ENCODE results near the gene SLC29A3. TPM values are rescaled to one million over a fixed set of nuclear protein-coding genes. Genes with fewer than 3 reads are reported as not detected.

SLC29A3 gene
- polyA plus RNA-seq, 1 donor (not counting 4 experiments of a cell fraction or from before 2014, with no cell fraction given): 0.52 TPM

- Histone ChIP-seq H3K27me3 (ENCODE audit: control insufficient read depth, extremely low read depth, insufficient read depth, low read length) (no peaks in the 10 kb centered on the region), H3K27ac (ENCODE audit: control insufficient read depth, insufficient read depth, low read length) (no peak overlapping the region), H3K4me2 (ENCODE audit: control insufficient read depth, extremely low read depth, insufficient read depth, low read depth, low read length) (no peak overlapping the region), H3K36me3 (ENCODE audit: control insufficient read depth in 2 of 2, extremely low read depth in 1 of 2, insufficient read depth in 2 of 2, low read length in 2 of 2) (no peaks in the 10 kb centered on the region), H3K9me3 (ENCODE audit: control insufficient read depth, low read depth, low read length) (no peaks in the 10 kb centered on the region), H3K79me2 (ENCODE audit: control insufficient read depth, insufficient read depth, low read length) (no peaks in the 10 kb centered on the region), H3K4me3 (ENCODE audit: control insufficient read depth in 2 of 3, extremely low read depth in 1 of 3, insufficient read depth in 2 of 3, low read depth in 1 of 3, low read length in 3 of 3) (no peak overlapping the region), H2AFZ (ENCODE audit: control insufficient read depth, low read length) (no peak overlapping the region), H3K9me1 (ENCODE audit: control insufficient read depth, extremely low read depth, insufficient read depth, low read length) (no peaks in the 10 kb centered on the region), H3K9ac (ENCODE audit: control insufficient read depth, extremely low read depth, insufficient read depth, low read length) (no peak overlapping the region), H3K4me1 (ENCODE audit: control insufficient read depth, extremely low read depth, insufficient read depth, low read length) (peaks cover 6% of the 10 kb centered on the region), H4K20me1 (ENCODE audit: control insufficient read depth, extremely low read depth, insufficient read depth, low read length) (no peaks in the 10 kb centered on the region)
- no peak for FAIRE-seq
- TF ChIP-seq CTCF (optimal IDR thresholded peaks at IDR 0.05 in 1 of 3, IDR thresholded peaks at IDR 0.05 in 1 of 3, conservative IDR thresholded peaks at IDR 0.05 in 1 of 3; ENCODE audit: extremely low read depth in 1 of 3, insufficient read depth in 2 of 3, low read length in 3 of 3): no peak
- no peak for TF ChIP-seq EZH2 (IDR thresholded peaks at IDR 0.05; ENCODE audit: low read length)
- dilution Hi-C loops (cut with MboI; ENCODE audit: extremely low pct_ligation_motif_present, low sequenced_read_pairs): no loop called here
- no peak for DNase-seq (ENCODE audit: low read depth, low spot score)
Observed at GRCh38 chr10:71366690-71367089, 47.6 kb downstream of the SLC29A3 start.

- FAIRE-seq (no peak), DNase-seq (ENCODE audit: low read depth, low spot score) (no peak)
- H4K20me1 ChIP-seq (ENCODE audit: control insufficient read depth, extremely low read depth, insufficient read depth, low read length): no peaks in the 10 kb centered on the region
- no peaks in the 10 kb centered on the region for H3K9me3 ChIP-seq (ENCODE audit: control insufficient read depth, low read depth, low read length)
- H3K27me3 ChIP-seq (ENCODE audit: control insufficient read depth, extremely low read depth, insufficient read depth, low read length): no peaks in the 10 kb centered on the region
- H3K9ac ChIP-seq (ENCODE audit: control insufficient read depth, extremely low read depth, insufficient read depth, low read length): no peak overlapping the region
- no peak overlapping the region for H3K27ac ChIP-seq (ENCODE audit: control insufficient read depth, insufficient read depth, low read length)
- H2AFZ ChIP-seq (ENCODE audit: control insufficient read depth, low read length): no peak overlapping the region
- TF ChIP-seq EZH2 (IDR thresholded peaks at IDR 0.05; ENCODE audit: low read length): no peak
- TF ChIP-seq CTCF (optimal IDR thresholded peaks at IDR 0.05 in 1 of 3, IDR thresholded peaks at IDR 0.05 in 1 of 3, conservative IDR thresholded peaks at IDR 0.05 in 1 of 3; ENCODE audit: extremely low read depth in 1 of 3, insufficient read depth in 2 of 3, low read length in 3 of 3): no peak
- dilution Hi-C loops (cut with MboI; ENCODE audit: extremely low pct_ligation_motif_present, low sequenced_read_pairs): no loop called here
- no peaks in the 10 kb centered on the region for H3K79me2 ChIP-seq (ENCODE audit: control insufficient read depth, insufficient read depth, low read length)
- no peaks in the 10 kb centered on the region for H3K9me1 ChIP-seq (ENCODE audit: control insufficient read depth, extremely low read depth, insufficient read depth, low read length)
- peaks cover 6% of the 10 kb centered on the region for H3K4me1 ChIP-seq (ENCODE audit: control insufficient read depth, extremely low read depth, insufficient read depth, low read length)
- H3K4me2 ChIP-seq (ENCODE audit: control insufficient read depth, extremely low read depth, insufficient read depth, low read depth, low read length): no peak overlapping the region
- H3K4me3 ChIP-seq (ENCODE audit: control insufficient read depth in 2 of 3, extremely low read depth in 1 of 3, insufficient read depth in 2 of 3, low read depth in 1 of 3, low read length in 3 of 3): no peak overlapping the region
- no peaks in the 10 kb centered on the region for H3K36me3 ChIP-seq (ENCODE audit: control insufficient read depth in 2 of 2, extremely low read depth in 1 of 2, insufficient read depth in 2 of 2, low read length in 2 of 2)
Observed at GRCh38 chr10:71367271-71367670, 48.2 kb downstream of the SLC29A3 start.
